ENCODE data around the gene LRRN4. TPM values are rescaled to one million over a fixed set of nuclear protein-coding genes. Genes with fewer than 3 reads are reported as not detected.

The LRRN4 gene
- total RNA-seq, 3 donors from 2014 or later: 20.8 TPM; not detected in 2

DNA sequence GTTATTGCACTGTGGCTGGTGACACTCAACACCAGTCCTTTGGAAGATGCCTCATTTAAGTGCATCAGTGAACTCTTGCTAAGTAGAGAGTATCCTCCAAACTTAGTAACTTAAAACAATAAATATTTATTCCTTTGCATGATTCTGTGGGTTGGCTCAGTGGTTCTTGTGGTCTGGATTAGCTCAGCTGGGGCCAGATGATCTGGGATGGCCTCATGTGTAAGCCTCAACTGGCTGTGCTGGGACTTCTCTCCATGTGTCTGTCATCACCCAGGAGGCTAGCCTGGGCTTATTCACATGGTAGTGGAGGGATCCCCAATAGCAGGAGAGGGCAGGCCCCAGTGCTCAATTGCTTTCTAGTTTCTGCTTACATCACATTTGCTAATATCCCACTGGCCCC, 8.3 kb downstream of the LRRN4 start:
- DNase-seq (ENCODE audit: low spot score in 2 of 2): no peak
- Histone ChIP-seq H3K36me3 (no peaks in the 10 kb centered on the region), H3K27me3 (no peaks in the 10 kb centered on the region), H3K4me3 (no peak overlapping the region), H3K4me1 (no peaks in the 10 kb centered on the region), H3K27ac (no peak overlapping the region), H3K9me3 (no peaks in the 10 kb centered on the region)
- intact Hi-C loops (cut with DNase I; ENCODE audit: low total_unique reads): loop anchor here (5.0 kb wide), 1 partner anchor 497 kb away; no protein-coding TSS in a partner anchor
- TF ChIP-seq POLR2A (IDR thresholded peaks at IDR 0.05) (no peak), POLR2AphosphoS5 (IDR thresholded peaks at IDR 0.05) (no peak)
- TF ChIP-seq, protein P1, sequence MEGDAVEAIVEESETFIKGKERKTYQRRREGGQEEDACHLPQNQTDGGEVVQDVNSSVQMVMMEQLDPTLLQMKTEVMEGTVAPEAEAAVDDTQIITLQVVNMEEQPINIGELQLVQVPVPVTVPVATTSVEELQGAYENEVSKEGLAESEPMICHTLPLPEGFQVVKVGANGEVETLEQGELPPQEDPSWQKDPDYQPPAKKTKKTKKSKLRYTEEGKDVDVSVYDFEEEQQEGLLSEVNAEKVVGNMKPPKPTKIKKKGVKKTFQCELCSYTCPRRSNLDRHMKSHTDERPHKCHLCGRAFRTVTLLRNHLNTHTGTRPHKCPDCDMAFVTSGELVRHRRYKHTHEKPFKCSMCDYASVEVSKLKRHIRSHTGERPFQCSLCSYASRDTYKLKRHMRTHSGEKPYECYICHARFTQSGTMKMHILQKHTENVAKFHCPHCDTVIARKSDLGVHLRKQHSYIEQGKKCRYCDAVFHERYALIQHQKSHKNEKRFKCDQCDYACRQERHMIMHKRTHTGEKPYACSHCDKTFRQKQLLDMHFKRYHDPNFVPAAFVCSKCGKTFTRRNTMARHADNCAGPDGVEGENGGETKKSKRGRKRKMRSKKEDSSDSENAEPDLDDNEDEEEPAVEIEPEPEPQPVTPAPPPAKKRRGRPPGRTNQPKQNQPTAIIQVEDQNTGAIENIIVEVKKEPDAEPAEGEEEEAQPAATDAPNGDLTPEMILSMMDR (IDR thresholded peaks at IDR 0.05): no peak

DNA sequence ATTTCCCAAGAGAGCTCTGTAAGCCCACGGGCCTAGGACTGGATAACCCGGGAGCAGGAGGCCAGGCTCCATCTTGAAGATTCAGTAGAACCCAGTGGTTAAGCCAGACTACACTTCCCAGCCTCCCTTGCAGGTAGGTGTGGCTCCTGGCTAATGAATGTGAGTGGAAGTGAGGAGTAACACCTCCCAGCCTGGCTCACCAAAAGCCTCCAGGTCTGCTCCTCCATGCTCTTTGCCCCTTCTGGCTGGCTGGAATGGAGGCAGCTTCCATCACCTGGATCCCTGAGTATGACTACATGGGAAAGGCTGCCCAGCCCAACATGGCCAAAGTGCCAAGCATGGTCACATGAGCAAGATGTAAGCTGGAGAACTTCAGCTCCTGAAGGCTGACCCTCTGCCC, 9.7 kb downstream of the LRRN4 start:
- Histone ChIP-seq H3K27ac (no peak overlapping the region), H3K9me3 (no peaks in the 10 kb centered on the region), H3K4me3 (no peak overlapping the region), H3K27me3 (no peaks in the 10 kb centered on the region), H3K36me3 (no peaks in the 10 kb centered on the region), H3K4me1 (no peaks in the 10 kb centered on the region)
- intact Hi-C loops (cut with DNase I; ENCODE audit: low total_unique reads): no loop called here
- DNase-seq (ENCODE audit: low spot score in 2 of 2): no peak
- TF ChIP-seq, protein P1 (IDR thresholded peaks at IDR 0.05): no peak
- TF ChIP-seq POLR2AphosphoS5 (IDR thresholded peaks at IDR 0.05) (no peak), POLR2A (IDR thresholded peaks at IDR 0.05) (no peak)

DNA sequence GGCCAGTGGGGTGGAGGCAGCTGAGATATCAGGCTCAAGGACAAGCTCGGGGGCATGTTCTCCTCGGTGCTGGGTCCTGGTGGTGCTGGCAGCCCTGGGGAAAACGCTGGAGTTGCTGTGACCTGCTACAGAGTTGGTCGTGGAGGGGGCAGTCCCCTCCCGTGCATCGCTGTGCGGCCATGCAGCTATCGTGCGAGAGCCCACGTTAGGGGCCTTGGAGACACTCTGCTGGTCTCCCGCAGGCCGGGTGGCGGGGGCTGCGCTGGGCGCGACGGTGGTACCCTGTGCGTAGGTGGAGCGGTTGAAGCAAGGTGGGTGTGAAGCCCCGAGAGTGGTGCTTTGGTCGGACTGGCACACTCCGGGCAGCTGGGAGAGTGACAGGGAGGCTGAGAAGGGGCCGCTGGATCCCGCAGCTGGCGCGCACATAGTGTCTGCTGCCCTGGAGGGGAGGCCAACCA, 12.0 kb downstream of the LRRN4 start:
- Histone ChIP-seq H3K27ac (no peak overlapping the region), H3K27me3 (no peaks in the 10 kb centered on the region), H3K9me3 (no peaks in the 10 kb centered on the region), H3K36me3 (no peaks in the 10 kb centered on the region), H3K4me3 (no peak overlapping the region), H3K4me1 (no peaks in the 10 kb centered on the region)
- no peak for TF ChIP-seq POLR2A (IDR thresholded peaks at IDR 0.05)
- TF ChIP-seq, protein P1 (IDR thresholded peaks at IDR 0.05): no peak
- no peak for TF ChIP-seq POLR2AphosphoS5 (IDR thresholded peaks at IDR 0.05)
- DNase-seq (ENCODE audit: low spot score in 2 of 2): no peak
- intact Hi-C loops (cut with DNase I; ENCODE audit: low total_unique reads): no loop called here

DNA sequence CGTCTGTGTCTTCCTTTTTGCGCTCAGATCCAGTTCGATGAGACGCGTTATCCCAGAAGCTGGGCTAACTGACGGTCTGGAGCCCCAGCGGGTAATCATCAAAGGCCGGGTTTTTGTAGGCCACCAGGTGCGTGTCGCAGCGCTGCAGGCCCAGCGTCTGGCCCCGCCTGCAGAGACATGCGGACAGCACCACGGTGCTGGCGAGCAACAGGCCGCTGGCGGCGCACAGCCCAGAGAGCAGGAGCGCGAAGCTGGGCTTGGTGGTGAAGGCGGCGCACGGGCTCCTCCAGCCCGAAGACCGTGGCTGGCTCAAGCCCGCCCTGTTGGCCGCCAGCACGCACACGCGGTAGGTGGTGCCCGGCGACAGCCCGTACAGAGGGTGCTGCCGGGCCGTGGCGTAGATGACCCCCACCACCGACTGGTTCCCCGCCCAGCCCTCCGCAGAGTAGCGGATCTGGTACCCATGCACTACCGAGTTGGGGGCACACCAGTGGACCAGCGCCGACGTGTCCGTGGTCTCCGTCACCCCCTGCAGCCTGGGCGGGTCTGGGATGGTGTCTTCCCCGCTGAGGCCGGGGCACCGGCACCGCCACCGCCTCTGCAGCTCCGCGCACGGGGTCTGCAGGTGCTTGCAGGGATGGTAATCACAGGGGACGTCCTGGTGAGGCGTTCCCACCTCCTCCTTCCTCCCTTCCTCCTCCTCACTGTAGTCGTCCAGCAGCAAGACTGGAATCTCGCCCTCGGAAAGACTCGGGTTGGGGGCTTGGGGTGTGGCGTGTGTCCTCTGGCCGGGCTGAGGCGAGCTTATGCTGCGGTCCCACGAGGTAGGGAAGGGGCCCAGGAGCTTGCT, 12.7 kb downstream of the LRRN4 start:
- Histone ChIP-seq H3K9me3 (no peaks in the 10 kb centered on the region), H3K4me1 (no peaks in the 10 kb centered on the region), H3K27ac (no peak overlapping the region), H3K4me3 (no peak overlapping the region), H3K27me3 (no peaks in the 10 kb centered on the region), H3K36me3 (no peaks in the 10 kb centered on the region)
- DNase-seq (ENCODE audit: low spot score in 2 of 2): no peak
- intact Hi-C loops (cut with DNase I; ENCODE audit: low total_unique reads): no loop called here
- TF ChIP-seq POLR2A (IDR thresholded peaks at IDR 0.05) (no peak), POLR2AphosphoS5 (IDR thresholded peaks at IDR 0.05) (no peak)
- TF ChIP-seq, protein P1 (IDR thresholded peaks at IDR 0.05): no peak

DNA sequence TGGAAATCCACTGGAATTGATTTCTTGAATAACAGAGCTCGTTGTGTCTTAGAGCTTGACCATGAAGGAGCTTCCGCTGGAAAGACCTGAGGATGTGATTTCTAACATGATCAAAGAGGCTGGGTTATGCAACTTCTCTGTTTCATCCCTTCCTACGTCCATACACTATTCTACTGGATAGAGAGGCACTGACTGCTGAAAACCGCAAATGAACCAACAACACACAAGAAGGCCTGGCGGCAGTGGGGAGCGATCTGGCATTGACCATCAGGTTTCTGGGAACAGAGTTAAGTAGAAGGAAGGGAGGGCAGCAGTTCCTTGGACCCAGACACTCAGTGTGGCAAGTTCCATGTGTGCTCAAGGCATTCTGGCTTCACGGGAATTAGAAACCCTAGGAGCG, 13.3 kb downstream of the LRRN4 start:
- no peak overlapping the region for H3K27ac ChIP-seq
- H3K4me3 ChIP-seq: no peak overlapping the region
- intact Hi-C loops (cut with DNase I; ENCODE audit: low total_unique reads): no loop called here
- H3K9me3 ChIP-seq: no peaks in the 10 kb centered on the region
- H3K4me1 ChIP-seq: no peaks in the 10 kb centered on the region
- H3K36me3 ChIP-seq: no peaks in the 10 kb centered on the region
- no peaks in the 10 kb centered on the region for H3K27me3 ChIP-seq
- DNase-seq (ENCODE audit: low spot score in 2 of 2): no peak
- TF ChIP-seq, protein P1 (IDR thresholded peaks at IDR 0.05): no peak
- TF ChIP-seq POLR2AphosphoS5 (IDR thresholded peaks at IDR 0.05): no peak
- no peak for TF ChIP-seq POLR2A (IDR thresholded peaks at IDR 0.05)
